NT2/D1 (cell line): Measurements from ENCODE around the gene RPL23.

ENCODE experiments used
- SUZ12 ChIP-seq: IDR thresholded peaks from 2 replicates; pipeline ENCODE4 v1.6.1; 2011; ENCODE audit not compliant: insufficient read length, insufficient read depth; ENCODE audit errors: extremely low read depth
- ZNF274 ChIP-seq: IDR thresholded peaks from 2 replicates; pipeline ENCODE4 v1.6.1; 2011; ENCODE audit warnings: mild to moderate bottlenecking, low read depth, low read length

GRCh38 chr17:38867968-38868816, 14.7 kb upstream of the RPL23 start:
- TF ChIP-seq ZNF274 (no peak), SUZ12 (no peak)
